Activated CD4-positive, alpha-beta memory T cell treated with anti-CD3 and anti-CD28 coated beads for 36 hours (primary cell): ENCODE measurements around the gene ARF6. TPM values are rescaled to one million over a fixed set of nuclear protein-coding genes. Genes with fewer than 3 reads are reported as not detected.
"Not testable (repeated sequence)": the region's sequence is repeated elsewhere in the genome, so short reads cannot be mapped to it uniquely, and the experiment has no call there.

ENCODE experiments used
- CTCF ChIA-PET: fragments of 350-600 bp; sonication (Branson Sonifier 250); formaldehyde crosslinking; loops from one replicate; lab custom pipeline; 2021; ENCODE audit warnings: antibody characterized with exemption, inconsistent platforms; lab: Charles Lee
- POLR2A ChIA-PET: fragments of 350-600 bp; sonication (Branson Sonifier 250); formaldehyde crosslinking; loops from one replicate; lab custom pipeline; 2021; ENCODE audit warnings: antibody characterized with exemption; lab: Charles Lee
- DNase-seq: peaks from one replicate; pipeline ENCODE4 v3.0.0-alpha.2; 2020
- H3K27ac Mint-ChIP-seq: one replicate; pipeline ENCODE4 v1.8.0; 2021; ENCODE audit warnings: mixed read lengths
- H3K27me3 Mint-ChIP-seq: one replicate; pipeline ENCODE4 v1.8.0; 2021; ENCODE audit warnings: mixed read lengths
- H3K36me3 Mint-ChIP-seq: one replicate; pipeline ENCODE4 v1.8.0; 2021; ENCODE audit warnings: mixed read lengths
- H3K4me1 Mint-ChIP-seq: one replicate; pipeline ENCODE4 v1.8.0; 2021; ENCODE audit warnings: low read depth, mixed read lengths
- H3K4me3 Mint-ChIP-seq: one replicate; pipeline ENCODE4 v1.8.0; 2021; ENCODE audit warnings: mild to moderate bottlenecking, mixed read lengths
- H3K9me3 Mint-ChIP-seq: one replicate; pipeline ENCODE4 v1.8.0; 2021; ENCODE audit warnings: mixed read lengths
- intact Hi-C: fragments of 100-400 bp; cut with micrococcal nuclease; formaldehyde crosslinking; loops from one replicate; pipeline ENCODE4 v1.15.1; 2023
- total RNA-seq, 2 experiments: library from RNA; stranded (reverse); gene quantifications; one replicate each; pipeline ENCODE4 v1.2.3, GENCODE V29; 2021

The ARF6 gene
- total RNA-seq, 2 experiments from 2014 or later: 198 to 202 TPM

- POLR2A ChIA-PET: no interaction called here
- intact Hi-C loops: no loop called here
- no peak overlapping the region for H3K27ac Mint-ChIP-seq
These were observed 33.9 kb downstream of the ARF6 start for GRCh38 chr14:49926803-49927202.

GRCh38 chr14:49928015-49928414 is 35.1 kb downstream of the ARF6 start:
- Mint-ChIP-seq H3K36me3 (peaks cover 2% of the 10 kb centered on the region), H3K9me3 (no peaks in the 10 kb centered on the region), H3K27ac (no peak overlapping the region), H3K4me1 (peaks cover 7% of the 10 kb centered on the region), H3K4me3 (no peak overlapping the region), H3K27me3 (no peaks in the 10 kb centered on the region)
- CTCF ChIA-PET: no interaction called here
- intact Hi-C loops: no loop called here
- POLR2A ChIA-PET: no interaction called here
- DNase-seq: no peak

More at GRCh38 chr14:49926803-49927202, 33.9 kb downstream of the ARF6 start:
- Mint-ChIP-seq H3K36me3 (peaks cover under 1% of the 10 kb centered on the region), H3K9me3 (no peaks in the 10 kb centered on the region), H3K27me3 (no peaks in the 10 kb centered on the region), H3K4me1 (peaks cover 10% of the 10 kb centered on the region), H3K4me3 (no peak overlapping the region)
- CTCF ChIA-PET: no interaction called here
- no peak for DNase-seq

GRCh38 chr14:49930720-49931119 is 37.8 kb downstream of the ARF6 start:
- peaks cover 2% of the 10 kb centered on the region for H3K36me3 Mint-ChIP-seq
- DNase-seq: no peak
- intact Hi-C loops: no loop called here
- H3K9me3 Mint-ChIP-seq: no peaks in the 10 kb centered on the region
- H3K4me1 Mint-ChIP-seq: peaks cover 7% of the 10 kb centered on the region
- CTCF ChIA-PET: no interaction called here
- H3K27ac Mint-ChIP-seq: no peak overlapping the region
- no peaks in the 10 kb centered on the region for H3K27me3 Mint-ChIP-seq
- H3K4me3 Mint-ChIP-seq: peak overlapping the region; percentile 5
- POLR2A ChIA-PET: no interaction called here

- CTCF ChIA-PET: no interaction called here
- Mint-ChIP-seq H3K4me3 (no peak overlapping the region), H3K27ac (no peak overlapping the region)
These were observed 38.6 kb downstream of the ARF6 start for GRCh38 chr14:49931523-49931922.

GRCh38 chr14:49933128-49933527 is 40.2 kb downstream of the ARF6 start:
- H3K4me3 Mint-ChIP-seq: no peak overlapping the region
- DNase-seq: no peak
- peaks cover 13% of the 10 kb centered on the region for H3K36me3 Mint-ChIP-seq
- H3K9me3 Mint-ChIP-seq: peaks cover 12% of the 10 kb centered on the region
- H3K4me1 Mint-ChIP-seq: peaks cover 14% of the 10 kb centered on the region
- intact Hi-C loops: no loop called here
- CTCF ChIA-PET: no interaction called here
- H3K27me3 Mint-ChIP-seq: no peaks in the 10 kb centered on the region
- POLR2A ChIA-PET: no interaction called here
- no peak overlapping the region for H3K27ac Mint-ChIP-seq

More at GRCh38 chr14:49931523-49931922, 38.6 kb downstream of the ARF6 start:
- Mint-ChIP-seq H3K36me3 (peaks cover 5% of the 10 kb centered on the region), H3K27me3 (no peaks in the 10 kb centered on the region), H3K4me1 (peaks cover 10% of the 10 kb centered on the region), H3K9me3 (peaks cover 3% of the 10 kb centered on the region)
- intact Hi-C loops: no loop called here
- no peak for DNase-seq
- POLR2A ChIA-PET: no interaction called here

DNA sequence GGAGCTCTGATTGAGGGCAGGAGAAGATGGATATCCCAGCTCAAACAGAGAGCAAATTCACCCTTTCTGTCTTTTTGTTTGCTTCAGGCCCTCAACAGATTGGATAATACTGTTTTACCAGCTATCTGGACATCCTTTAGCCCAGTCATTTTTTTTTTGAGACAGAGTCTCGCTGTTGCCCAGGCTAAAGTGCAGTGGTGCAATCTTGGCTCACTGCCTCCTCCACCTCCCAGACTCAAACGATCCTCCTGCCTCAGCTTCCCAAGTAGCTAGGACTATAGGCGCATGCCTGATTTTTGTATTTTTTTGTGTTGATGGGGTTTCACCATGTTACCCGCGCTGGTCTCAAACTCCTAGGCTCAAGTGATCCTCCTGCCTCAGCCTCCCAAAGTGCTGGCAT is 40.8 kb downstream of the ARF6 start:
- H3K4me3 Mint-ChIP-seq: no peak overlapping the region
- DNase-seq: no peak
- no peaks in the 10 kb centered on the region for H3K27me3 Mint-ChIP-seq
- H3K36me3 Mint-ChIP-seq: peaks cover 16% of the 10 kb centered on the region
- peaks cover 14% of the 10 kb centered on the region for H3K4me1 Mint-ChIP-seq
- CTCF ChIA-PET: no interaction called here
- intact Hi-C loops: no loop called here
- POLR2A ChIA-PET: no interaction called here
- H3K27ac Mint-ChIP-seq: no peak overlapping the region
- H3K9me3 Mint-ChIP-seq: peaks cover 16% of the 10 kb centered on the region

DNA sequence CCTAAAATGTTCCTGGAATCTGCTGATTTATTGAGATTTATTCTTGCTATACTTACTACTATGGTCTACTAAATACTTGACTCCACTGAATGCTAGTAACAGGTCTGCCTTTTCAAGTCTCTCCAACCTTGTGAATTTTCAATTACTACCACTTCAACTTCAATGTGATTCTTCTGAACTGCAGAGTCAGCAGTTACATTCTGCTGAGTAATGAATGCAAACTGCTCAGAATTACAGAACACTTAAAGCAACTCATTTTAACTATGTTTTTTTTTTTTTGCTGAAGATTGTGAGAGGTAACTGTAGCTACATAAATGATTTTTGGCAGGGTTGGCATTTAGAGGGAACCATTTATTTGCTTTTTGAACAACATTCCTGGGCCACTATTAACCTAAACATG is 41.8 kb downstream of the ARF6 start:
- no peak for DNase-seq
- POLR2A ChIA-PET: no interaction called here
- Mint-ChIP-seq H3K27me3 (no peaks in the 10 kb centered on the region), H3K36me3 (peaks cover 19% of the 10 kb centered on the region), H3K27ac (no peak overlapping the region), H3K4me3 (no peak overlapping the region), H3K4me1 (peaks cover 19% of the 10 kb centered on the region), H3K9me3 (peaks cover 19% of the 10 kb centered on the region)
- CTCF ChIA-PET: no interaction called here
- intact Hi-C loops: no loop called here

DNA sequence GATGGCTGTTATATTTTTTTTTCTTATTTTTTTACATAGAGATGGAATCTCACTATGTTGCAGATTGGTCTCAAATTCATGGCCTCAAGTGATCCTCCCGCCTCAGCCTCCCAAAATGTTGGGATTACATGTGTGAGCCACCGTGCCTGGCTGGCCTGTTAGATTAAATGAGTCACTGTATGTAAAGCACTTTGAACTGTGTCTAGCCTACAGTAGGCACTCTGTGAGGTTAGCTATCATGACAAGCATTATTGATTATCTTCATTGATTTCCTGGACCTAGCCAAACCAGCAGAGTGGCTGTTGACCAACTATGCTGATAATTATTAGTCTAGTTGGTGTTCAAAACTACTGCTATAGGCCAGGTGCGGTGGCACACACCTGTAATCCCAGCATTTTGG is 42.6 kb downstream of the ARF6 start:
- H3K4me3 Mint-ChIP-seq: no peak overlapping the region
- H3K4me1 Mint-ChIP-seq: peaks cover 26% of the 10 kb centered on the region
- H3K27me3 Mint-ChIP-seq: no peaks in the 10 kb centered on the region
- ChIA-PET POLR2A (no interaction called here), CTCF (no interaction called here)
- H3K36me3 Mint-ChIP-seq: peaks cover 22% of the 10 kb centered on the region
- peaks cover 19% of the 10 kb centered on the region for H3K9me3 Mint-ChIP-seq
- no peak overlapping the region for H3K27ac Mint-ChIP-seq
- intact Hi-C loops: no loop called here
- DNase-seq: no peak

DNA sequence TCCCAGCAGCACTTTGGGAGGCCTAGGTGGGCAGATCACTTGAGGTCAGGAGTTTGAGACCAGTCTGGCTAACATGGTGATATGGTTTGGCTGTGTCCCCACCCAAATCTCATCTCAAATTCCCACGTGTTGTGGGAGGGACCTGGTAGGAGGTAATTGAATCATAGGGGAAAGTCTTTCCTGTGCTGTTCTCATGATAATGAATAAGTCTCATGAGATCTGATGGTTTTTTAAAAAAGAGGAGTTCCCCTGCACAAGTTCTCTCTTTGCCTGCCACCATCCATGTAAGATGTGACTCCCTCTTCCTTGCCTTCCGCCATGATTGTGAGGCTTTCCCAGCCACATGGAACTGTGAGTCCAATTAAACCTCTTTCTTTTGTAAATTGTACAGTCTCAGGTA is 43.4 kb downstream of the ARF6 start:
- Mint-ChIP-seq H3K9me3 (peaks cover 19% of the 10 kb centered on the region), H3K4me1 (peaks cover 31% of the 10 kb centered on the region), H3K36me3 (peaks cover 22% of the 10 kb centered on the region)
- H3K27ac Mint-ChIP-seq, POLR2A ChIA-PET, H3K4me3 Mint-ChIP-seq, CTCF ChIA-PET, DNase-seq, intact Hi-C loops, H3K27me3 Mint-ChIP-seq: not testable (repeated sequence)

GRCh38 chr14:49936882-49937281 is 44.0 kb downstream of the ARF6 start:
- Mint-ChIP-seq H3K4me1 (peaks cover 36% of the 10 kb centered on the region), H3K36me3 (peaks cover 21% of the 10 kb centered on the region), H3K9me3 (peaks cover 19% of the 10 kb centered on the region)
- POLR2A ChIA-PET, H3K4me3 Mint-ChIP-seq, CTCF ChIA-PET, H3K27ac Mint-ChIP-seq, DNase-seq, intact Hi-C loops, H3K27me3 Mint-ChIP-seq: not testable (repeated sequence)

DNA sequence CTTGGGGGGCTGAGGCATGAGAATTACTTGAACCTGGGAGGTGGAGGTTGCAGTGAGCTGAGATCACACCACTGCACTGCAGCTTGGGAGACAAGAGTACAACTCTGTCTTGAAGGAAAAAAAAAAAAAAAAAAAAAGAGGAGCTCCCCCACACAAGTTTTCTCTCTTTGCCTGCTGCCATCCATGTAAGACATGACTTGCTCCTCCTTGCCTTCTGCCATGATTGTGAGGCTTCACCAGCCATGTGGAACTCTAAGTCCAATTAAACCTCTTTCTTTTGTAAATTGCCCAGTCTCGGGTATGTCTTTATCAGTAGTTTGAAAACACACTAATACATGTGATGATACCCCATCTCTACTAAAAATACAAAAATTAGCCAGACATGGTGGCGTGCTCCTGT is 46.3 kb downstream of the ARF6 start:
- CTCF ChIA-PET: interaction anchor here (0.6 kb wide), 1 partner anchor 165 kb away, joined by 3 read pairs; no protein-coding TSS in a partner anchor
- H3K36me3 Mint-ChIP-seq: peaks cover 31% of the 10 kb centered on the region
- POLR2A ChIA-PET, intact Hi-C loops, H3K4me3 Mint-ChIP-seq, DNase-seq, H3K27me3 Mint-ChIP-seq: not testable (repeated sequence)
- H3K4me1 Mint-ChIP-seq: peaks cover 47% of the 10 kb centered on the region
- peaks cover 34% of the 10 kb centered on the region for H3K9me3 Mint-ChIP-seq
- peak overlapping the region; percentile 46 for H3K27ac Mint-ChIP-seq

- ChIA-PET POLR2A (interaction anchor here (0.9 to 1.1 kb wide), 2 partner anchors 27 to 61 kb away, joined by 3 read pairs; no protein-coding TSS in a partner anchor), CTCF (interaction anchor here (0.6 to 1.3 kb wide), 2 partner anchors 10 to 165 kb away, joined by 3 to 5 read pairs; no protein-coding TSS in a partner anchor)
- intact Hi-C loops: no loop called here
- DNase-seq: no peak
- H3K4me3 Mint-ChIP-seq: no peak overlapping the region
- H3K27me3 Mint-ChIP-seq: no peaks in the 10 kb centered on the region
- peaks cover 46% of the 10 kb centered on the region for H3K4me1 Mint-ChIP-seq
- peaks cover 34% of the 10 kb centered on the region for H3K9me3 Mint-ChIP-seq
- peak overlapping the region; percentile 71 for H3K27ac Mint-ChIP-seq
- peaks cover 31% of the 10 kb centered on the region for H3K36me3 Mint-ChIP-seq
These were observed 47.1 kb downstream of the ARF6 start for GRCh38 chr14:49939884-49940510.
